Measurements from ENCODE around the gene CHIC1.

- no peak for TF ChIP-seq CTCF (IDR thresholded peaks at IDR 0.05)
- TF ChIP-seq POLR2A (IDR thresholded peaks at IDR 0.05): no peak
Measured at GRCh38 chrX:73577361-73577760, 14.4 kb downstream of the CHIC1 start.

All from esophagus squamous epithelium (tissue), 4 donors.